Glomerular visceral epithelial cell (primary cell): ENCODE measurements around the gene PCDHA9.
A peak's percentile ranks its signal among the peaks of the same experiment; 100 is the strongest.
"Not testable (repeated sequence)": the region's sequence is repeated elsewhere in the genome, so short reads cannot be mapped to it uniquely, and the experiment has no call there.

ENCODE experiments used
- DNase-seq: peaks from one replicate; pipeline ENCODE4 v3.0.0-alpha.2; 2016; ENCODE audit errors: extremely low spot score

Gene PCDHA9

DNA sequence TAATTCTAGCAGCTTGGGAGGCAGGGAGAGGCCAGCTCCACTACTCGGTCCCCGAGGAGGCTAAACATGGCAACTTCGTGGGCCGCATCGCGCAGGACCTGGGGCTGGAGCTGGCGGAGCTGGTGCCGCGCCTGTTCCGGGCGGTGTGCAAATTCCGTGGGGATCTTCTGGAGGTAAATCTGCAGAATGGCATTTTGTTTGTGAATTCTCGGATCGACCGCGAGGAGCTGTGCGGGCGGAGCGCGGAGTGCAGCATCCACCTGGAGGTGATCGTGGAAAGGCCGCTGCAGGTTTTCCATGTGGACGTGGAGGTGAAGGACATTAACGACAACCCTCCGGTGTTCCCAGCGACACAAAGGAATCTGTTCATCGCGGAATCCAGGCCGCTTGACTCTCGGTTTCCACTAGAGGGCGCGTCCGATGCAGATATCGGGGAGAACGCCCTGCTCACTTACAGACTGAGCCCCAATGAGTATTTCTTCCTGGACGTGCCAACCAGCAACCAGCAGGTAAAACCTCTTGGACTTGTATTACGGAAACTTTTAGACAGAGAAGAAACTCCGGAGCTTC lies 13.7 kb upstream of the PCDHA9 start:
- DNase-seq = not testable (repeated sequence)

DNA sequence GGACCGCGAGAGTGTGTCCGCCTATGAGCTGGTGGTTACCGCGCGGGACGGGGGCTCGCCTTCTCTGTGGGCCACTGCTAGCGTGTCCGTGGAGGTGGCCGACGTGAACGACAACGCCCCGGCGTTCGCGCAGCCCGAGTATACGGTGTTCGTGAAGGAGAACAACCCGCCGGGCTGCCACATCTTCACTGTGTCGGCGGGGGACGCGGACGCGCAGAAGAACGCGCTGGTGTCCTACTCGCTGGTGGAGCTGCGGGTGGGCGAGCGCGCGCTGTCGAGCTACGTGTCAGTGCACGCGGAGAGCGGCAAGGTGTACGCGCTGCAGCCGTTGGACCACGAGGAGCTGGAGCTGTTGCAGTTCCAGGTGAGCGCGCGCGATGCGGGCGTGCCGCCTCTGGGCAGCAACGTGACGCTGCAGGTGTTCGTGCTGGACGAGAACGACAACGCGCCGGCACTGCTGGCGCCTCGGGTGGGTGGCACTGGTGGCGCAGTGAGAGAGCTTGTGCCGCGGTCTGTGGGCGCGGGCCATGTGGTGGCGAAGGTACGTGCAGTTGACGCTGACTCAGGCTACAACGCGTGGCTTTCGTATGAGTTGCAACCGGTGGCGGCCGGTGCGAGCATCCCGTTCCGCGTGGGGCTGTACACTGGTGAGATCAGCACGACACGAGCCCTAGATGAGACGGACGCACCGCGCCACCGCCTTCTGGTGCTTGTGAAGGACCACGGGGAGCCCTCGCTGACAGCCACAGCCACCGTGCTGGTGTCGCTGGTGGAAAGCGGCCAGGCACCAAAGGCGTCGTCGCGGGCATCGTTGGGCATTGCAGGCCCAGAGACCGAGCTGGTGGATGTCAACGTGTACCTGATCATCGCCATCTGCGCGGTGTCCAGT lies 12.3 kb upstream of the PCDHA9 start:
- DNase-seq = no peak

DNA sequence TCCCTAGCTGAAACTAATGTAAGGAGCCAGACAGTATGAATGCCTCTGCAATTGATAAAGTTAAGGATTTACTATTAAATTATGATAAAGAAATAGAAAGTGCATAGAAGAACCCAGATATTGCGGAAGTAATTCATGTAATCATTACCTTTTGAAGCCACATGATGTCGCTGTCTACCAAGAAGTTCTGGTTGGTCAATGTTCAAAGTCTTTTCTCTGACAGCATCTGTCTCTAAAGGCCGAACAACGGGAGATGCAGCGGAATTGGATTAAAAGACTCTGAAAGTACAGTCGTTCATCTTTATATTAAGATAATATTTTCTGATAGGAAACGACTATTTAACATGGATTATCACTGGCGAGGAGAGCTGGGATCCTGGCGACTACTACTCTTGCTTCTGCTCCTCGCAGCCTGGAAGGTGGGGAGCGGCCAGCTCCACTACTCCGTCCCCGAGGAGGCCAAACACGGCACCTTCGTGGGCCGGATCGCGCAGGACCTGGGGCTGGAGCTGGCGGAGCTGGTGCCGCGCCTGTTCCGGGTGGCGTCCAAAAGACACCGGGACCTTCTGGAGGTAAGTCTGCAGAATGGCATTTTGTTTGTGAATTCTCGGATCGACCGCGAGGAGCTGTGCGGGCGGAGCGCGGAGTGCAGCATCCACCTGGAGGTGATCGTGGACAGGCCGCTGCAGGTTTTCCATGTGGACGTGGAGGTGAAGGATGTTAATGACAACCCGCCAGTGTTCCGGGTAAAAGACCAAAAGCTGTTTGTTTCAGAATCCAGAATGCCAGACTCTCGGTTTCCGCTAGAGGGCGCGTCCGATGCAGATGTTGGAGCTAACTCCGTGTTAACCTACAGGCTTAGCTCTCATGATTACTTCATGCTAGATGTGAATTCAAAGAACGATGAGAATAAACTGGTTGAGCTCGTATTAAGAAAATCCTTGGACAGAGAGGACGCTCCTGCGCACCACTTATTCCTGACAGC lies 6.9 kb upstream of the PCDHA9 start, which contains the start of gene PCDHA8:
Gene PCDHA8, plus strand, starts transcription at position 210 of the 985 bp plus-strand sequence. Its CDS starts 135 bp downstream, at position 345.
- DNase-seq = no peak

DNA sequence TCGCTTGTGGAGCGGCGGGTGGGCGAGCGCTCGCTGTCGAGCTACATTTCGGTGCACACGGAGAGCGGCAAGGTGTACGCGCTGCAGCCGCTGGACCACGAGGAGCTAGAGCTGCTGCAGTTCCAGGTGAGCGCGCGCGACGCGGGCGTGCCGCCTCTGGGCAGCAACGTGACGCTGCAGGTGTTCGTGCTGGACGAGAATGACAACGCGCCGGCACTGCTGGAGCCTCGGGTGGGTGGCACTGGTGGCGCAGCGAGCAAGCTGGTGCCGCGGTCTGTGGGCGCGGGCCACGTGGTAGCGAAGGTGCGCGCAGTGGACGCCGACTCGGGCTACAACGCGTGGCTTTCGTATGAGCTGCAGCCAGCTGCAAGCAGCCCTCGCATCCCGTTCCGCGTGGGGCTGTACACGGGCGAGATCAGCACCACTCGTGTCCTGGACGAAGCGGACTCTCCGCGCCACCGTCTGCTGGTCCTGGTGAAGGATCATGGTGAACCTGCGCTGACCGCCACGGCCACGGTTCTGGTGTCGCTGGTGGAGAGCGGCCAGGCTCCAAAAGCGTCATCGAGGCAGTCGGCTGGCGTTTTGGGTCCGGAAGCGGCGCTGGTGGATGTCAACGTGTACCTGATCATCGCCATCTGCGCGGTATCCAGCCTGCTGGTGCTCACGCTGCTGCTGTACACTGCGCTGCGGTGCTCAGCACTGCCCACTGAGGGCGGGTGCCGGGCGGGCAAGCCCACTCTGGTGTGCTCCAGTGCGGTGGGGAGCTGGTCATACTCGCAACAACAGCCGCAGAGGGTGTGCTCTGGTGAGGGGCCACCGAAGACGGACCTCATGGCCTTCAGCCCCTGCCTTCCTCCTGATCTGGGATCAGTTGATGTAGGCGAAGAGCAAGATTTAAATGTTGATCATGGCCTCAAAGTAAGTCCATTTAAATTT lies 5.1 kb upstream of the PCDHA9 start:
- no peak for DNase-seq

DNA sequence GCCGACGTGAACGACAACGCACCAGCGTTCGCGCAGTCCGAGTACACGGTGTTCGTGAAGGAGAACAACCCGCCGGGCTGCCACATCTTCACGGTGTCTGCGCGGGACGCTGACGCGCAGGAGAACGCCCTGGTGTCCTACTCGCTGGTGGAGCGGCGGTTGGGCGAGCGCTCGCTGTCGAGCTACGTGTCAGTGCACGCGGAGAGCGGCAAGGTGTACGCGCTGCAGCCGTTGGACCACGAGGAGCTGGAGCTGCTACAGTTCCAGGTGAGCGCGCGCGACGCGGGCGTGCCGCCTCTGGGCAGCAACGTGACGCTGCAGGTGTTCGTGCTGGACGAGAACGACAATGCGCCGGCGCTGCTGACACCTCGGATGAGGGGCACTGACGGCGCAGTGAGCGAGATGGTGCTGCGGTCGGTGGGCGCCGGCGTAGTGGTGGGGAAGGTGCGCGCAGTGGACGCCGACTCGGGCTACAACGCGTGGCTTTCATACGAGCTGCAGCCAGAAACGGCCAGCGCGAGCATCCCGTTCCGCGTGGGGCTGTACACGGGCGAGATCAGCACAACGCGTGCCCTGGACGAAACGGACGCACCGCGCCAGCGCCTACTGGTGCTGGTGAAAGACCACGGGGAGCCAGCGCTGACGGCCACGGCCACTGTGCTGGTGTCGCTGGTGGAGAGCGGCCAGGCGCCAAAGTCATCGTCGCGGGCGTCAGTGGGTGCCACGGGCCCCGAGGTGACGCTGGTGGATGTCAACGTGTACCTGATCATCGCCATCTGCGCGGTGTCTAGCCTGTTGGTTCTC lies 1.9 kb downstream of the PCDHA9 start:
- DNase-seq = not testable (repeated sequence)

DNA sequence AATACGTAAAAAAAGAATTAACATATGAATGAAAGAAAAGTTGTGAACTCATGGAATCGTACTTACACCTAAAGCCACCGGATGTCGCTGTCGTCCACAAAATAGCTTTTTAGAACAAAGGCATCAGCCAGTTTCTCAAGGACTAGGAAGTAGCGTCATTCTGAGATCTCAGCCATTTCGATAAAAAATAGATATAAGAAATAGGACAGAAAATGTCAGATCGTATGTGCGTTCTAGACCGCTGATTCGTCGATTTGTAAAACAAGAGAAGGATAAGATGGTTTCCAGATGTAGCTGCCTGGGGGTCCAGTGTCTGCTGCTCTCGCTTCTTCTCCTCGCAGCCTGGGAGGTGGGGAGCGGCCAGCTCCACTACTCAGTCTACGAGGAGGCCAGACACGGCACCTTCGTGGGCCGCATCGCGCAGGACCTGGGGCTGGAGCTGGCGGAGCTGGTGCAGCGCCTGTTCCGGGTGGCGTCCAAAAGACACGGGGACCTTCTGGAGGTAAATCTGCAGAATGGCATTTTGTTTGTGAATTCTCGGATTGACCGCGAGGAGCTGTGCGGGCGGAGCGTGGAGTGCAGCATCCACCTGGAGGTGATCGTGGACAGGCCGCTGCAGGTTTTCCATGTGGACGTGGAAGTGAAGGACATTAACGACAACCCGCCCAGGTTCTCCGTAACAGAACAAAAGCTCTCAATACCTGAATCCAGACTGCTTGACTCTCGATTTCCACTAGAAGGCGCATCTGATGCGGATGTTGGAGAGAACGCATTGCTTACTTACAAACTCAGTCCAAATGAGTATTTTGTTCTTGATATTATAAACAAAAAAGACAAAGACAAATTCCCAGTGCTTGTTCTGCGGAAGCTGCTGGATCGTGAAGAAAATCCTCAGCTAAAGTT lies 7.8 kb downstream of the PCDHA9 start, which contains the start of gene PCDHA10:
Gene PCDHA10, plus strand, starts transcription at position 126 of the 903 bp plus-strand sequence. Its CDS starts 152 bp downstream, at position 278.
- no peak for DNase-seq

DNA sequence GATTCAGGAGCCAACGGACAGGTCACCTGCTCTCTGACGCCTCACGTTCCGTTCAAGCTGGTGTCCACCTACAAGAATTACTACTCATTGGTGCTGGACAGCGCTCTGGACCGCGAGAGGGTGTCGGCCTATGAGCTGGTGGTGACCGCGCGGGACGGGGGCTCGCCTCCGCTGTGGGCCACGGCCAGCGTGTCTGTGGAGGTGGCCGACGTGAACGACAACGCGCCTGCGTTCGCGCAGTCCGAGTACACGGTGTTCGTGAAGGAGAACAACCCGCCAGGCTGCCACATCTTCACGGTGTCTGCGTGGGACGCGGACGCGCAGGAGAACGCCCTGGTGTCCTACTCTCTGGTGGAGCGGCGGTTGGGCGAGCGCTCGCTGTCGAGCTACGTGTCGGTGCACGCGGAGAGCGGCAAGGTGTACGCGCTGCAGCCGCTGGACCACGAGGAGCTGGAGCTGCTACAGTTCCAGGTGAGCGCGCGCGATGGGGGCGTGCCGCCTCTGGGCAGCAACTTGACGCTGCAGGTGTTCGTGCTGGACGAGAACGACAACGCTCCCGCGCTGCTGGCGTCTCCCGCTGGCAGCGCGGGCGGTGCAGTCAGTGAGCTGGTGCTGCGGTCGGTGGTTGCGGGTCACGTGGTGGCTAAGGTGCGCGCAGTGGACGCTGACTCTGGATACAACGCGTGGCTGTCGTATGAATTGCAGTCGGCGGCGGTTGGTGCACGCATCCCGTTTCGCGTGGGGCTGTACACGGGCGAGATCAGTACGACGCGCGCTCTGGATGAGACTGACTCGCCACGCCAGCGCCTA lies 9.2 kb downstream of the PCDHA9 start:
- DNase-seq = no peak

DNA sequence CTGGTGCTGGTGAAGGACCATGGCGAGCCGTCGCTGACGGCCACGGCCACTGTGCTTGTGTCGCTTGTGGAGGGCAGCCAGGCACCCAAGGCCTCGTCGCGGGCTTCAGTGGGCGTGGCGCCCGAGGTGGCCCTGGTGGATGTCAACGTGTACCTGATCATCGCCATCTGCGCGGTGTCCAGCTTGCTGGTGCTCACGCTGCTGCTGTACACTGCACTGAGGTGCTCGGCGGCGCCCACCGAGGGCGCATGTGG lies 9.7 kb downstream of the PCDHA9 start:
- no peak for DNase-seq

DNA sequence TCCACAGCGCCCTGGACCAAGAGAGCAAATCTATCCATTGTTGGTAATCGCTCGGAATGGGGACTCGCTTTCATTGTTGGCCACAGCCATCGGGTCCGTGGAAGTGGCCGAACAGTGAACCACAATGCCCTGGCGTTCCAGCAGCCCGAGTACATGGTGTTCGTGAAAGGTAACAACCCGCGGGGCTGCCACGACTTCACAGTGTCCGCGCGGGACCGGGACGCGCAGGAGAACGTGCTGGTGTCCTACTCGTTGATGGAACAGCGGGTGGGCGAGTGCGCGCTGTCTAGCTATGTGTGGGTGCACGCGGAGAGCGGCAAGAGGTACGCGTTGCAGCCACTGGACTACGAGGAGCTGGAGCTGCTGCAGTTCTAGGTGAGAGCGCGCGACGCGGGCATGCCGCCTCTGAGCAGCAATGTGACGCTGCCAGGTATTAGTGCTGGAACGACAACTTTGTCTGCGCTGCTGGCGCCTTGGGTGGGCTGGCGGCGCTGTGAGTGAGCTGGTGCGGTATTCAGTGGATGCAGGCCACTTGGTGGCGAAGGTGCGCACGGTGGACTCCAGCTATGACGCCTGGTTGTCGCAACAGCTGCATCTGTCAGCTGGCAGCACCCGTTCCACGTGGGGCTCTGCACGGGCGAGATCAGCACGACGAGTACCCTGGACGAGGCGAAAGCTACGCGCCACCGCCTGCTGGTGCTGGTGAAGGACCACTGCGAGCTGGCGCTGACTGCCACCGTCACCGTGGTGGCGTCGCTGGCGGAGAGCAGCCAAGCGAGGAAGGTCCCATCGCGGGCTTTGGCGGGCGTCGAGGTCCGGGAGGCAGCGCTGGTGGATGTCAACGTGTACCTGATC lies 14.5 kb downstream of the PCDHA9 start:
- no peak for DNase-seq

DNA sequence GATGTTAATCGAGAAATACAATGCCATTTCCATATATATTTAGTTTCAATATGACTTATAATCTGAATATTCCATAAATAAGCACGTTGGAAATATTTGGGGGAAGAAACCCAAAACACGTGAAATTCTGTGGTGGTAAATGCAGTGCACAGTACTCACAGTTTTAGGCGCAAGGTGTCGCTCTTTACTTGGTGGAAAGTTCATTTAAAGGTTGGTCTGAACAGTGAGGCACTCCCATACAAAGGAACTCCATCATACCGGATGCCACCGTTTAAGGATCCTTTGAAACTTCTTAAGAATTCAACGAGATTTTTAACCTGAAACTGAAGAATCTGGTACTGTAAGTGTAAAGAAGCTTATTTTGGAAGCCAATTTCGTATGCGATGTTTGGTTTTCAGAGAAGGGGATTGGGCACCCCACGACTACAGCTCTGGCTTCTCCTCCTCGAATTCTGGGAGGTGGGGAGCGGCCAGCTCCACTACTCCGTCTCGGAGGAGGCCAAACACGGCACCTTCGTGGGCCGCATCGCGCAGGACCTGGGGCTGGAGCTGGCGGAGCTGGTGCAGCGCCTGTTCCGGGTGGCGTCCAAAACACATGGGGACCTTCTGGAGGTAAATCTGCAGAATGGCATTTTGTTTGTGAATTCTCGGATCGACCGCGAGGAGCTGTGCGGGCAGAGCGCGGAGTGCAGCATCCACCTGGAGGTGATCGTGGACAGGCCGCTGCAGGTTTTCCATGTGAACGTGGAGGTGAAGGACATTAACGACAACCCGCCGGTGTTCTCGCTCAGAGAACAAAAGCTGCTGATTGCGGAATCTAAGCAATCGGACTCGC lies 20.8 kb downstream of the PCDHA9 start, which contains the start of gene PCDHA11:
Gene PCDHA11, plus strand, starts transcription at position 237 of the 834 bp plus-strand sequence. Its CDS starts 147 bp downstream, at position 384.
- peak; percentile 27 for DNase-seq

DNA sequence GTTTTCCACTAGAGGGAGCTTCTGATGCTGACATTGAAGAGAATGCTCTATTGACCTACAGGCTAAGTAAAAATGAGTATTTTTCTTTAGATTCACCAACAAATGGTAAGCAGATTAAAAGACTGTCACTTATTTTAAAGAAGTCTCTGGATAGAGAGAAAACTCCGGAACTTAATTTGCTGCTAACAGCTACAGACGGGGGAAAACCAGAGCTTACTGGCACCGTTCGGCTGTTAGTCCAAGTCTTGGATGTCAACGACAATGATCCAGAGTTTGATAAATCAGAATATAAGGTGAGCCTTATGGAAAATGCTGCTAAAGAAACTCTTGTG lies 21.3 kb downstream of the PCDHA9 start:
- DNase-seq = no peak

DNA sequence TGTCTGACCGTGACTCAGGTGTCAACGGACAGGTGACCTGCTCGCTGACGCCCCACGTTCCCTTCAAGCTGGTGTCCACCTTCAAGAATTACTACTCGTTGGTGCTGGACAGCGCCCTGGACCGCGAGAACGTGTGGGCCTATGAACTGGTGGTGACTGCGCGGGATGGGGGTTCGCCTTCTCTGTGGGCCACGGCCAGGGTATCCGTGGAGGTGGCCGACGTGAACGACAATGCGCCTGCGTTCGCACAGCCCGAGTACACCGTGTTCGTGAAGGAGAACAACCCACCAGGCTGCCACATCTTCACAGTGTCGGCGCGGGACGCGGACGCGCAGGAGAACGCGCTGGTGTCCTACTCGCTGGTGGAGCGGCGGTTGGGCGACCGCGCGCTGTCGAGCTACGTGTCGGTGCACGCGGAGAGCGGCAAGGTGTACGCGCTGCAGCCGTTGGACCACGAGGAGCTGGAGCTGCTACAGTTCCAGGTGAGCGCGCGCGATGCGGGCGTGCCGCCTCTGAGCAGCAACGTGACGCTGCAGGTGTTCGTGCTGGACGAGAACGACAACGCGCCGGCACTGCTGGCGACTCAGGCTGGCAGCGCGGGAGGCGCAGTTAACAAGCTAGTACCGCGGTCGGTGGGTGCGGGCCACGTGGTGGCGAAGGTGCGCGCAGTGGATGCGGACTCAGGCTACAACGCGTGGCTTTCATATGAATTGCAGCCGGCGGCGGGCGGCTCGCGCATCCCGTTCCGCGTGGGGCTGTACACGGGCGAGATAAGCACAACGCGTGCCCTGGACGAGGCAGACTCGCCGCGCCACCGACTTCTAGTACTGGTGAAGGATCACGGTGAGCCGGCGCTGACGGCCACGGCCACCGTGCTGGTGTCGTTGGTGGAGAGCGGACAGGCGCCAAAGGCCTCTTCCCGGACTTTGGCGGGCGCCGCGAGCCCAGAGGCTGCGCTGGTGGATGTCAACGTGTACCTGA lies 22.3 kb downstream of the PCDHA9 start:
- no peak for DNase-seq

DNA sequence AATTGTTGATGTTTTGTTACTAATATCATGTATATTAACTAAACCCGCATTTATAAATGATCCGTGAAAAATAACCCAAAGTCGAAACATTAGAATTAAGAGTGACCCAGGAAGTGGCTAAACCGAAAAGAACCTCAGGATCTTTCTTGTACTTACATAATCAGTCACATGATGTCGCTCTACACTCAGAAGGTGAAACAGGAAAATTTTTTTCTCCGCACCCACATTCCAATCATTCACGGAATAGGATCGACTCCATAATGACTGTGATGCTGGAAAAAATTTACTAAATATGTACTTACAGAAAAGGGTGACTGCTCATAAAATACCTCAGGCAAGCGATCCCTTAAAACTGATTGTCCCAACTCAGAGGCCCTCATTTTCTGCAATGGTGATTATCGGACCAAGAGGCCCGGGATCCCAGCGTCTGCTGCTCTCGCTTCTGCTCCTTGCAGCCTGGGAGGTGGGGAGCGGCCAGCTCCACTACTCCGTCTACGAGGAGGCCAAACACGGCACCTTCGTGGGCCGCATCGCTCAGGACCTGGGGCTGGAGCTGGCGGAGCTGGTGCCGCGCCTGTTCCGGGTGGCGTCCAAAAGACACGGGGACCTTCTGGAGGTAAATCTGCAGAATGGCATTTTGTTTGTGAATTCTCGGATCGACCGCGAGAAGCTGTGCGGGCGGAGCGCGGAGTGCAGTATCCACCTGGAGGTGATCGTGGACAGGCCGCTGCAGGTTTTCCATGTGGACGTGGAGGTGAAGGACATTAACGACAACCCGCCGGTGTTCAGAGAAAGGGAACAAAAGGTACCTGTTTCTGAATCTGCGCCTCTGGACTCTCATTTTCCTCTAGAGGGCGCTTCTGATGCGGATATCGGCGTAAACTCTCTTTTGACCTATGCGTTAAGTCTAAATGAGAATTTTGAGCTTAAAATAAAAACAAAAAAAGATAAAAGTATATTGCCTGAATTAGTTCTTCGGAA lies 27.2 kb downstream of the PCDHA9 start, which contains the start of gene PCDHA12:
Gene PCDHA12, plus strand, starts transcription at position 224 of the 981 bp plus-strand sequence. Its CDS starts 165 bp downstream, at position 389.
- DNase-seq = no peak
